Sigmoid colon (tissue), 4 donors: Measurements from ENCODE around the gene B3GNT3.
A peak's percentile ranks its signal among the peaks of the same experiment; 100 is the strongest.

Source experiments
- EP300 ChIP-seq, 4 donors: sonication (generic); formaldehyde crosslinking; IDR thresholded peaks; one replicate each; pipeline ENCODE4 v1.6.1; 2017; ENCODE audit warnings: antibody characterized with exemption in 4 of 4
- POLR2A ChIP-seq, 2 donors: fragments of 450-650 bp; IDR thresholded peaks; one replicate each; pipeline ENCODE4 v1.6.1; 2016; ENCODE audit warnings: antibody characterized with exemption in 2 of 2, mild to moderate bottlenecking in 2 of 2, moderate library complexity in 2 of 2
- POLR2AphosphoS5 ChIP-seq, 4 donors: sonication (generic); formaldehyde crosslinking; IDR thresholded peaks; one replicate each; pipeline ENCODE4 v1.6.1; 2017; ENCODE audit warnings: antibody characterized with exemption in 4 of 4
- TF ChIP-seq, protein P1 (sequence below), 4 experiments: fragments of 450-650 bp in 3 of 4; fragments of 200-600 bp in 1 of 4; IDR thresholded peaks; one replicate each; pipeline ENCODE4 v1.5.1; 2016 to 2019; ENCODE audit warnings: antibody characterized with exemption in 4 of 4, mild to moderate bottlenecking in 3 of 4, moderate library complexity in 2 of 4

DNA sequence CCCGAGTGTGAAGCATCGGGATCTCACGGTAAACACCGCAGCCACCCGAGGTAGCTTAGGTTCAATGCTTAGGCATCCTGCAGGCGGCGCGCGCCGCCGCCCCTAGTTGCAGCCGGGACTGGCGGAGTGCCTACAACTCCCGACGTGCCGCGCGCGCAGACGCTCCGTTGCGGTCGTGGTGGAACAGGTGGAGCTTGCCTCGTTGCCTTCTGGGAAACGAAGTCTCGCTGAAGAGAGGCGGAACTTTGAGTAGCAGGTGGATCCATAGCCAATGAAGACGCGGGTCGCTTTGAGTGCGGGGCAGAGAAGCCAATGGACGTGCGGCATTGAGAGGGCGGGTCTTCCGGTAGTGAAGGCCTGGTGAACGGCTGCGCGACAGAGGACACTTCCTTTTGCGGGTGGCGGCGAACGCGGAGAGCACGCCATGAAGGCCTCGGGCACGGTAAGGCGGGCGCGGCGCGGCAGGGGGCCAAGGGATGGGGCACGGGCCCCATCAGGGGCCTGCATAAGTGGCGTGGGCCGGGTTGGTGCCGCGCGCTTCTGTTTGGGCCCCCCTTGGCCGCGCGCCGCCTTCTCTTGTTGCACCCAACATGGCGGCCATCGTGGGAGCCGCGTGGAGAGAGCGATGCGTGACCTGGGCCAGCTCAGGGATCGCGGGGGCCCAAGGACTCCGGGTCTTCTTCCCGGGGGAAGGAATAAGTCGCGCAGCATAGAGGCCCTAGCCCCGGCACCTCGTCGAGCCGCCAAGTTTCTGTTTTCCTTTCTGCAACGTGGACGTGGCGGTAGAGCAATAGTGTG is 64.8 kb downstream of the B3GNT3 start, which contains the start of gene RPL18A:
- TF ChIP-seq POLR2A (IDR thresholded peaks at IDR 0.05) (peak; percentile 93), EP300 (IDR thresholded peaks at IDR 0.05) (no peak), POLR2AphosphoS5 (IDR thresholded peaks at IDR 0.05) (peak; percentile 98 to 99 (median 98))
- TF ChIP-seq, protein P1, sequence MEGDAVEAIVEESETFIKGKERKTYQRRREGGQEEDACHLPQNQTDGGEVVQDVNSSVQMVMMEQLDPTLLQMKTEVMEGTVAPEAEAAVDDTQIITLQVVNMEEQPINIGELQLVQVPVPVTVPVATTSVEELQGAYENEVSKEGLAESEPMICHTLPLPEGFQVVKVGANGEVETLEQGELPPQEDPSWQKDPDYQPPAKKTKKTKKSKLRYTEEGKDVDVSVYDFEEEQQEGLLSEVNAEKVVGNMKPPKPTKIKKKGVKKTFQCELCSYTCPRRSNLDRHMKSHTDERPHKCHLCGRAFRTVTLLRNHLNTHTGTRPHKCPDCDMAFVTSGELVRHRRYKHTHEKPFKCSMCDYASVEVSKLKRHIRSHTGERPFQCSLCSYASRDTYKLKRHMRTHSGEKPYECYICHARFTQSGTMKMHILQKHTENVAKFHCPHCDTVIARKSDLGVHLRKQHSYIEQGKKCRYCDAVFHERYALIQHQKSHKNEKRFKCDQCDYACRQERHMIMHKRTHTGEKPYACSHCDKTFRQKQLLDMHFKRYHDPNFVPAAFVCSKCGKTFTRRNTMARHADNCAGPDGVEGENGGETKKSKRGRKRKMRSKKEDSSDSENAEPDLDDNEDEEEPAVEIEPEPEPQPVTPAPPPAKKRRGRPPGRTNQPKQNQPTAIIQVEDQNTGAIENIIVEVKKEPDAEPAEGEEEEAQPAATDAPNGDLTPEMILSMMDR (IDR thresholded peaks at IDR 0.05) = peak in 3 of 4 experiments; percentile 68 to 74 (median 73)
